GM21447 (cell line): ENCODE data around the gene STBD1.
"Not testable (repeated sequence)": the region's sequence is repeated elsewhere in the genome, so short reads cannot be mapped to it uniquely, and the experiment has no call there.

Source experiments
- ATAC-seq: cut with Tn5 transposase; IDR thresholded peaks from one replicate; pipeline ENCODE4 v1.9.1; 2021; ENCODE audit not compliant: unreplicated experiment

STBD1 gene

GRCh38 chr4:76305971-76306881 lies at the start of gene STBD1:
Gene STBD1 (plus strand): TSS chr4:76306733. CDS start chr4:76306770, 37 bp downstream.
- no peak for ATAC-seq

- ATAC-seq = no peak
These were observed 49.6 kb upstream of the STBD1 start for GRCh38 chr4:76256968-76257367.

GRCh38 chr4:76257824-76258223 lies 48.7 kb upstream of the STBD1 start:
- no peak for ATAC-seq

GRCh38 chr4:76260571-76260970 lies 46.0 kb upstream of the STBD1 start:
- no peak for ATAC-seq

- no peak for ATAC-seq
These were observed 40.8 kb upstream of the STBD1 start for GRCh38 chr4:76265631-76266218.

- ATAC-seq = no peak
These were observed 39.9 kb upstream of the STBD1 start for GRCh38 chr4:76266627-76267026.

GRCh38 chr4:76267811-76268210 lies 38.7 kb upstream of the STBD1 start:
- no peak for ATAC-seq

GRCh38 chr4:76270244-76271175 lies 36.0 kb upstream of the STBD1 start:
- no peak for ATAC-seq

GRCh38 chr4:76271248-76271647 lies 35.3 kb upstream of the STBD1 start:
- ATAC-seq = no peak

GRCh38 chr4:76272073-76272472 lies 34.5 kb upstream of the STBD1 start:
- ATAC-seq = no peak

- no peak for ATAC-seq
These were observed 34.0 kb upstream of the STBD1 start for GRCh38 chr4:76272582-76272981.

- no peak for ATAC-seq
These were observed 33.5 kb upstream of the STBD1 start for GRCh38 chr4:76272999-76273398.

GRCh38 chr4:76275486-76276124 lies 30.9 kb upstream of the STBD1 start:
- ATAC-seq = no peak

- ATAC-seq = no peak
These were observed 29.7 kb upstream of the STBD1 start for GRCh38 chr4:76276813-76277212.

GRCh38 chr4:76277667-76278066 lies 28.9 kb upstream of the STBD1 start:
- no peak for ATAC-seq

- no peak for ATAC-seq
These were observed 27.9 kb upstream of the STBD1 start for GRCh38 chr4:76278583-76278982.

- ATAC-seq = no peak
These were observed 27.1 kb upstream of the STBD1 start for GRCh38 chr4:76279462-76279861.

- no peak for ATAC-seq
These were observed 25.8 kb upstream of the STBD1 start for GRCh38 chr4:76280488-76281441.

- ATAC-seq = not testable (repeated sequence)
These were observed 24.9 kb upstream of the STBD1 start for GRCh38 chr4:76281594-76281993.
